Left ventricle myocardium superior (tissue), 1 donor: ENCODE data around the gene C9orf43. TPM values are rescaled to one million over a fixed set of nuclear protein-coding genes. Genes with fewer than 3 reads are reported as not detected.
"Not testable (repeated sequence)": the region's sequence is repeated elsewhere in the genome, so short reads cannot be mapped to it uniquely, and the experiment has no call there.

Source experiments
- ATAC-seq: fragments of 200-7000 bp; cut with Tn5 transposase; one replicate; pipeline ENCODE4 v1.9.1; 2020; ENCODE audit warnings: mild to moderate bottlenecking, moderate library complexity
- DNase-seq: peaks from one replicate; pipeline ENCODE4 v3.0.0-alpha.2; 2020
- intact Hi-C: fragments of 100-400 bp; cut with micrococcal nuclease; formaldehyde crosslinking; loops from one replicate; pipeline ENCODE4 v1.11.0; 2022
- long read RNA-seq: library from polyadenylated mRNA; unstranded; transcript quantifications from one replicate; pipeline ENCODE4 v2.0.0, GENCODE V29; 2021
- total RNA-seq: library from RNA; stranded (reverse); fragmentation: NEBNext Ultra II Directional; extraction: Animal tissue kit (Norgen Biotek cat#: 25700); gene quantifications from one replicate; pipeline ENCODE4 v1.2.1, GENCODE V29; 2021
- donor health status: DM: no; HTN: yes; CAD: no; lungs with severe emphysema.

Gene C9orf43
- total RNA-seq = 0.12 TPM
- long read RNA-seq = 0 reads

DNA sequence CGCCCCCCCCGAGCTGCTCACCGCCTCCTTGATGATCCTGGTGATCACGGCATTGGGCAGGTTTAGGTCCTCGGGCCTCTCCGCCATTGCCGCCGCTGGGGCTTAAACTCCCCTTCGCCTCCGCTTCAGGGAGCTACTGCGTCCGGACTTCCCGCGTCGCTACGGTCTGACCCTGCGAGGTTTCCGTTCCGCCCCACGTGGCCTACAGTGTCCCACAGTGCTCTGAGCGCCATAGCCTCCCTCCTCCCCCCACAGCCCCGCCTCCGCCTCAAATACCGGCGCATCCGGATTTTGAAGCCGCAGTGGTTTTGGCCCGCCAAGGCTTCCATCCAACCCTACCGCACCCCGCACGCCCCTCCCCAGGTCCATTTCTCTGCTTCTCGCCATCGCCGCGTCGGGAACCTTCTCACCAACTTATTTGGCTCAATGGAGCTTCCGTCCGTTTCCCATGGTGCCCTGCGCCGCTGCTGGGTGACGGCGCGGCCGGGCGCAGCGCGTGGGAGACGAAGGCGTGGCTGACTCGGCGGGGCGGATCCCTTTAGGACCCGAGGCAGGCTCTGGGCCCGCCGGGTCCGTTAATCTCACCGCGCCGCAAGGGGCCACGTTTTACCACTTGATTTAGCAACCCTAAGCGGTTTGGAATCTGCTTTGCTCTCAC, at the start of gene C9orf43, which contains the start of gene POLE3:
C9orf43 (plus strand) TSS at position 541 of the 658 bp plus-strand sequence. CDS start 2,747 bp downstream, outside the sequence.
POLE3 (minus strand) TSS at position 469 of the 658 bp plus-strand sequence; CDS start at position 87, 382 bp downstream.
- peak; percentile 98 for ATAC-seq
- peak; percentile 98 for DNase-seq
- intact Hi-C loops = no loop called here

DNA sequence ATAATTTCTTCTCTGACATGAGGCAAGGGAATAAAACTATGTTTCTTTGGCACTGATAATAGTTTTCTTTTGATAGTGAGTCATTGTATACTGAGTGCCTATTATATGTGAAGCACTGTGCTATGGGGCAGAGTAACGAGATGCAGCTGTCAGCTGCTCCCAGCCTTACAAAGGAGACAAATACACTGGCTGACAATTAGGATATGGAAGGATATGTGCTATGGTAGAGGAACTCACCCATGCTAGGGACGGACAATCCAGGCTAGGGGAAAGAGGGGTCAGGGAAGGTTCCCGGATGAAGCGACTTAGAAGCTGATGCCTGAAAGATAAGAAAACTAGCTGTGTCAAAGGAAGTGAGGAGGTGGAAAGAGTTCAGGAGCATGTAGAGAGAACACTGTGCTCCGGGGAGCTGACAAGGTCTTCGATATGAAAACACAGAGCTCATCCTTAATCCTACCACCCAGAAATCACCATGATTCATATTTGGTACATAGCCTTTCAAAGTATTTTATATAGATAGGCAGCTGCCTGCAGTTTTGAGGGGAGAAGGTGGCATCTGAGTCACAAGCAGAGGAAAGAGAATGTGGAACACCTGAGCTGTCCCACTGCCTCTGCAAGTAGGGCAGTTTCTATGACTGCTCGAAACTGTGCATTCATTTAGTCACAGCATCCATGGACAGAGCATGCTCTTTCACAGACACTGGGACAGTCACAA, 49.1 kb upstream of the C9orf43 start:
- ATAC-seq (no peak), DNase-seq (no peak)
- intact Hi-C loops = no loop called here

- ATAC-seq = no peak
- intact Hi-C loops = no loop called here
These were observed 47.2 kb upstream of the C9orf43 start for GRCh38 chr9:113363336-113363735.

DNA sequence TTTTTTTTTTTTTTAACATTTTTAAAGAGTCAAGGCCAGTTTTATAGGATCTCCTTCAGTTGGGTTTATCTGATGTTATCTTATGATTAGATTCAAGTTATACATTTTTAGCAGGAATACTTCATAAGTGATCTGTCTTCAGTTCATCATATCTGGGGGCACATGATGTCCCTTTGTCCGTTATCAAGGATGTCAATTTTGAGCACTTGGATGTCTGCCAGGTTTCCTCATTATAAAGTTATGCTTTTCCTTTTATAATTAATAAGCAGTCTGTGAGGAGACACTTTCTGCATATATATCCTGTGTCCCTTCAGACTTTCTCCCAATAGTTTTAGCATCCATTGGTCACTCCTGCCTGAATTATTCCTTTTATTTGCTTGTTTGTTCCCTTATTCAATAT, 45.6 kb upstream of the C9orf43 start:
- no peak for ATAC-seq
- DNase-seq = no peak
- intact Hi-C loops = no loop called here

More at GRCh38 chr9:113363336-113363735, 47.2 kb upstream of the C9orf43 start:
- no peak for DNase-seq

- DNase-seq, intact Hi-C loops, ATAC-seq: not testable (repeated sequence)
These were observed 44.9 kb upstream of the C9orf43 start for GRCh38 chr9:113365652-113366051.

- intact Hi-C loops = no loop called here
- DNase-seq (no peak), ATAC-seq (no peak)
These were observed 42.1 kb upstream of the C9orf43 start for GRCh38 chr9:113368348-113368981.

- DNase-seq (peak; percentile 49), ATAC-seq (peak; percentile 64)
- intact Hi-C loops = no loop called here
These were observed 41.3 kb upstream of the C9orf43 start for GRCh38 chr9:113368982-113369854.

GRCh38 chr9:113369855-113370140, 40.7 kb upstream of the C9orf43 start:
- ATAC-seq (no peak), DNase-seq (no peak)
- intact Hi-C loops = no loop called here

- DNase-seq = no peak
- no peak for ATAC-seq
- intact Hi-C loops = no loop called here
These were observed 39.7 kb upstream of the C9orf43 start for GRCh38 chr9:113370806-113371325.

GRCh38 chr9:113372059-113372458, 38.5 kb upstream of the C9orf43 start:
- no peak for ATAC-seq
- intact Hi-C loops = no loop called here
- no peak for DNase-seq

- ATAC-seq (no peak), DNase-seq (no peak)
- intact Hi-C loops = no loop called here
These were observed 37.3 kb upstream of the C9orf43 start for GRCh38 chr9:113373256-113373655.

GRCh38 chr9:113373676-113374392, 36.7 kb upstream of the C9orf43 start:
- no peak for ATAC-seq
- DNase-seq = no peak
- intact Hi-C loops = no loop called here

DNA sequence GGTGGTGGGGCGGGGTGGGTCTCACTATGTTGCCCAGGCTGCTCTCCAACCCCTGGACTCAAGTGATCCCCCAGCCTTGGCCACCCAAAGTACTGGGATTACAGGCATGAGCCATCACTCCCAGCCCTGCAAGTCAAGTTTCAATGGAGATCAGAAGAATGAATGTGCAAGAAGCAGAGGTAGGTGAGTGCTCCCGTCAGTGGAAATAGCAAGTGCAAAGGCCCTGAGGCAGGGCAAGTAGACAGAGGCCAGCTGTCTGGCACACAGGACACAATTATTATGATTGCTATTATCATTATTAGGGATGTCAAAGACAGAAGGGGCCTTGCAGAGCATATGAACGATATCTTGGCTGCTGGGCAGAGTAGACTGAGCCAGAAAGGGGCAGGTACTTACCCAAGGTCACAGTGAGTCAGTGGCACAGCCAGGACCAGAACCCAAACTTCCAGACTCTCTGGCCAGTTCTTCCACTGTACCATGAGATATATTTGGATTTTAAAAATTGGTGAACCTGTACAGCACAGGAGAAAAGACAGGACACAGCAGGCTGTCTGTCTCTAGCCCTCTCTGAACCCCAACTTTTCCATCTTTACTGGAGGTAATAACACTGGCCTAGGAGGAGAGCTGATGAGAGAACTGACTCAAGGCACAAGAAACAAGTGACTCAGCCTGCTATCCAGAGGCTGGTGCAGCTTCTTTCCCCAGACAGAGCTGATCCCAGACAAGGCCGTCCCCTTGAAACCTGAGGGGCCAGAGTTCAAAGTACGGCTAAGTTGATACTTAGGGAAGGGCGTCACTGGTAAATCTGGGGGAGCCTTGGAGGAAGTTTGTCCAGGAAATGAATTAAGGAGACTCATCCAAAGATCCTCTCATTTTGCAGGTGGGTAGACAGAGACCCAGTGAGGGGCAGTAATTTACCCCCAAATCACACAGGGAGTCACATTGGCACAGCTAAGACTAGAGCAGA, 35.2 kb upstream of the C9orf43 start:
- ATAC-seq = no peak
- intact Hi-C loops = no loop called here
- no peak for DNase-seq

GRCh38 chr9:113376634-113377567, 33.6 kb upstream of the C9orf43 start, which contains the start of gene HDHD3:
TSS of gene HDHD3 (minus strand) at chr9:113376986. CDS start at chr9:113374354, 2,632 bp downstream.
- ATAC-seq = peak; percentile 92

GRCh38 chr9:113379094-113379828, 31.3 kb upstream of the C9orf43 start:
- ATAC-seq, intact Hi-C loops, DNase-seq: not testable (repeated sequence)

More at GRCh38 chr9:113376634-113377567, 33.6 kb upstream of the C9orf43 start, which contains the start of gene HDHD3:
- intact Hi-C loops = no loop called here
- peak; percentile 72 for DNase-seq
